ENCODE data around the gene PLAGL2.
"Not testable (repeated sequence)": the region's sequence is repeated elsewhere in the genome, so short reads cannot be mapped to it uniquely, and the experiment has no call there.

Gene PLAGL2

DNA sequence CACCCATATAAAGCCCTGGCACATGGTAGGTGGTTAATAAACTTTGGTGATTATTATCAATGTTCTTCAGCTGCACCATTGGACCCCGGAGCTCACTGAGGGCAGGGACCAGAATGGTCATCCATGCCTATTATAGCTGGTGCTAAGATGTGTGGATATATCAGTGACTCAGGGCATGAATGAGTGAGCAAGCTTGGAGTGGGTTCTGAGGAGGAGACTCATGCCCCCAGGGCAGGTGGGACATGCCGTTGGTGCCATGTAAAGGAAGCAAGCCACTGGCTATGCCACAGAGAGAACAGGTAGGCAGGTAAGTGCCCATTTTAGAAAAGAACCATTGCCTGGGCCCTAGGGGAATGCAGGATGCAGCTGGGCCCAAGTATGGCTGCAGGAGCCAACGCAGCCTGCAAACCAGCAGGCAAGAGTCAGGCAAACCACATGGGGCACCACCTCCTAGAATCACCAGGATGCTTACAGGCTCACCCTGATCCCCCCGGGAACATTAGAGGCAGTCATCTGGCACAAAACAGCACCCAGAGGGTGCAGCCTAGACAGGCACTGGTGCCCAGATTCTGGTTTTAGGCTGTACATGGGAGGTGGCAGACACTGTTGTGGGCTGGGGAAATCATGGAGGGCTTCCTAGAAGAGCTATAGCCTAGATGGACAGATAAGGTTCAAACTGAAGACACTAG lies 23.5 kb downstream of the PLAGL2 start:
- DNase-seq (ENCODE audit: low read depth in 2 of 2), result no peak

- DNase-seq (ENCODE audit: low read depth in 2 of 2), result no peak
These were observed 25.9 kb downstream of the PLAGL2 start for GRCh38 chr20:32181606-32182005.

DNA sequence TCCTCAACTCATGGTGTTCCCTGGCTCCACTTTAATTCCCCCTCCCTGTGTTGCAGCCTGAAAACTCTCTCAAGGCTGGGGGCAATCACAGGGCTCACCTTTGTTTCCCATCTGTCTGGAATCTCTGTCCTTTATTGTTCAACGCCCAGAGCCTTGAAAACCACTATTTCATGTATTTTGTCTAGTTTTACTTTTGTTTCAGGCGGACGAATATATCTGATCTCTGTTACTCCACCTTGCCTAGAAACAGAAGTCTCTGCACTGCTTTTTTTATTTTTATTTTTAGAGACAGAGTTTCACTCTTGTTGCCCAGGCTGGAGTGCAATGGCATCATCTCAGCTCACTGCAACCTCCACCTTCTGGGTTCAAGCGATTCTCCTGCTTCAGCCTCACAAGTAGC lies 27.6 kb downstream of the PLAGL2 start:
- DNase-seq (ENCODE audit: low read depth in 2 of 2), result no peak

DNA sequence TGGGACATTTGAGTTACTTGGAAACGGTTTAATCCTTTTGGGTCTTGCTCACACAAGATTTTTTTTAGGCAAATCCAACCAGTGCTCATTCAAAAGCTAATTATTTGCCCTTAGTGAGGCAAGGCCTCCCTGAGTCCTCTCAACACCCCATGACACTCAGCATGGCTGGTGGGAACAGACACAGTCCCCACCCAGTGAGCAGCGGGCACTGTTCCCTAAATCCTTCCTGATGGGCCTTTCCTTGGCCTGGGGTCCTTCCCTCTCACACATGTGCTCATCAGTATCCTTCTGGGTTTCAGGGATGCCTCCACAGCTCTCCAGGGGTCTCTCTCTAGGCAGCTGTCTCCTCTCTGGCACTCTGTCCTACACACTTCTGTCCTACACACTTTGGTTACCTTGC lies 28.0 kb downstream of the PLAGL2 start:
- no peak for DNase-seq (ENCODE audit: low read depth in 2 of 2)

- not testable (repeated sequence) for DNase-seq (ENCODE audit: low read depth in 2 of 2)
These were observed 29.8 kb downstream of the PLAGL2 start for GRCh38 chr20:32177696-32178095.

GRCh38 chr20:32168184-32168910 lies 39.2 kb downstream of the PLAGL2 start:
- DNase-seq (ENCODE audit: low read depth in 2 of 2), result peak; percentile 32 to 39

GRCh38 chr20:32167552-32167951 lies 40.0 kb downstream of the PLAGL2 start:
- DNase-seq (ENCODE audit: low read depth in 2 of 2), result no peak

- DNase-seq (ENCODE audit: low read depth in 2 of 2), result no peak
These were observed 41.6 kb downstream of the PLAGL2 start for GRCh38 chr20:32165836-32166545.

DNA sequence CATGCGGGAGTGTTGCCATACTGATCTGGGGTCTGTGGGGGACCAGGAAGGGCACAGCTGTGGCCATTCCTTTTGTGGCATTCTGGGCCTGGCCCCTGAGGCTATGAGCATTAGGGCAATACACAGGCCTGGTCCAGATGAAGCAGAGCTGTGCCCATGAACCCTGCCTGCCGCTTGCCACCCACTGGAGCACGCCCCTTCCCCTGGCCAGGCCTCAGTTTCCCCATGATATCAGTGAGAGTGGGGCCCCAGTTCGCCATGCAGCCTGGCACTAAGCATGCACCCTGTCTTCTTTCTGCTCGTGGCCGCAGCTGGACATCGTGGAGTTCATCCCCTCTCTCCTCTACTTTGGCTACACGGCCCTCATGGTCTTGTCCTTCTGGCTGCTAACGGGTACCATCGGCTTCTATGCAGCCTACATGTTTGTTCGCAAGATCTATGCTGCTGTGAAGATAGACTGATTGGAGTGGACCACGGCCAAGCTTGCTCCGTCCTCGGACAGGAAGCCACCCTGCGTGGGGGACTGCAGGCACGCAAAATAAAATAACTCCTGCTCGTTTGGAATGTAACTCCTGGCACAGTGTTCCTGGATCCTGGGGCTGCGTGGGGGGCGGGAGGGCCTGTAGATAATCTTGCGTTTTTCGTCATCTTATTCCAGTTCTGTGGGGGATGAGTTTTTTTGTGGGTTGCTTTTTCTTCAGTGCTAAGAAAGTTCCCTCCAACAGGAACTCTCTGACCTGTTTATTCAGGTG lies 42.4 kb downstream of the PLAGL2 start:
- DNase-seq (ENCODE audit: low read depth in 2 of 2), result no peak

GRCh38 chr20:32163951-32164350 lies 43.6 kb downstream of the PLAGL2 start:
- no peak for DNase-seq (ENCODE audit: low read depth in 2 of 2)

GRCh38 chr20:32162351-32162750 lies 45.2 kb downstream of the PLAGL2 start:
- no peak for DNase-seq (ENCODE audit: low read depth in 2 of 2)

DNA sequence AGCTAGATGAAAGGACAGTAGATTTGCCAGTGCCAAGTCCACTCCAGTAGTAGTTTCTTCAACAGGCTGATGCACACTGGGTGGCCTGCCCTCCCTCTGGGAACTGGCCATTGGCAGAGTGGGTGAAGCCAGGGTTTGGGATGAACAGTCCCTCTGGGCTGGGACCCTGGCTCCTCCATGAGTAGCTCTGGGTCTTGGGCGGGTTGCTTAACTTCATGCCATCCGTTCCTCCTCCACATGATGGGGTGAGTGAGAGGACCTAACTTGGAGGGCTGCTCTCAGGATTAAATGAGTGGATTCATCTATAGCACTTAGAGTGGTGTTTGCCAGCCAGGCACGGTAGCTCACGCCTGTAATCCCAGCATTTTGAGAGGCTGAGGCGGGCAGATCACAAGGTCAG lies 47.2 kb downstream of the PLAGL2 start:
- no peak for DNase-seq (ENCODE audit: low read depth in 2 of 2)

- DNase-seq (ENCODE audit: low read depth in 2 of 2), result no peak
These were observed 47.7 kb downstream of the PLAGL2 start for GRCh38 chr20:32159766-32160221.

DNA sequence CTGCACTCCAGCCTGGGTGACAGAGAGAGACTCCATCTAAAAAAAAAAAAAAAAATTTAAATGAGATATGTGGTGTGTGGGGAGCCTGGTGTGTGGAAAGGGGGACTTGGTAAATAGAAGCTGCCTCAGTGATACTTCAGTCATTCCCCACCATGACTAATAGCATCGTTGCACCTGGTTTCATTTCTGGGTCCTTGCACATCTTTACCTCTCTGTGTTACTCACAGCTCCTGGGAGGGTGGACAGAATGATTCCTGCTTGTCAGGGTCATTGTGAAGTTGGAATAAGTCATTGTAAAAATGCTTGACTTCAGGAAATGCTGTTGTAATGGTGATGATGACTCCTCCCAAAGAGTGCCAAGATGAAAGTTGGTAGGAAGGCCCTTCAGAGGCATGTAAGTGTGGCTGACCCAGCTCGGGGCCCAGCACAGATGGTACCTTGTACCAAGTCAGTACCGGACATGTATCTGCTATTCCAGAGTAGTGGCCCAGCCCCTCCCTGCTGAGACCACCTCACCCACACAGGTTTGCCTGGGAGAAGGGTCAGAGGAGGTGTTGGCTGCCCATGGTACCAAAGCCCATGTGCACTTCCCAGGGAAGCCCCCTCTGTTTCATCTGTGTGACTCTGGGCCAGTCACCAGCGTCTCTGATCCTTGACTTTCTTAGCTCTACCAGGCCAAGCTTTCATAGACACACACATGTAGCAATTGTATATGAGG lies 48.4 kb downstream of the PLAGL2 start:
- DNase-seq (ENCODE audit: low read depth in 2 of 2), result no peak

GRCh38 chr20:32158351-32158750 lies 49.2 kb downstream of the PLAGL2 start:
- DNase-seq (ENCODE audit: low read depth in 2 of 2), result no peak

GRCh38 chr20:32157611-32158010 lies 49.9 kb downstream of the PLAGL2 start:
- no peak for DNase-seq (ENCODE audit: low read depth in 2 of 2)

- DNase-seq (ENCODE audit: low read depth in 2 of 2), result no peak
These were observed 52.2 kb downstream of the PLAGL2 start for GRCh38 chr20:32155017-32155981.

GRCh38 chr20:32153771-32154170 lies 53.8 kb downstream of the PLAGL2 start:
- DNase-seq (ENCODE audit: low read depth in 2 of 2), result no peak

DNA sequence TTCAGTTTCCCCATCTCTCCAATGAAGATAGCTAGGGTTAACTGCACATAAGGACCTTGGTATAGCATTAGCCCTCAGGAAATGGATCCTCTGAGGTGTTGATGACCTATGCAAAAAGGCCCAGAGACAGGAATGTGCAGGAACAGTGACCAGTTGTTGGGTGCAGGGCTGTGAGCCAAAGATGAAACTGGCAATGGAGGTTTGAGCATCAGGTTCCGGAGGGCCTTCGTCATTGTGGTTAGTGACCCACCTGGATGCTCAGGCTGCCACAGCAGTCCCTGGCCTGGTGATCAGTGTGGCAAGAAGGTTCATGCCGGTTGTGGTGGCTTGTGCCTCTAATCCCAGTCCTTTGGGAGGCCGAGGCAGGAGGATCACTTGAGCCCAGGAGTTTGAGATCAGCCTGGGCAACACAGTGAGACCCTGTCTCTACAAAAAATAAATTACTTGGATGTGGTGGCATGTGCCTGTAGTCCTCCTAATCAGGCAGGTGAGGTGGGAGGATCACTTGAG lies 54.3 kb downstream of the PLAGL2 start:
- no peak for DNase-seq (ENCODE audit: low read depth in 2 of 2)
